Measurements from ENCODE around the gene CHMP4A. TPM values are rescaled to one million over a fixed set of nuclear protein-coding genes. Genes with fewer than 3 reads are reported as not detected.

CHMP4A gene
- total and polyA plus RNA-seq, 2 of the 13 experiments (the other 11 are each of a cell fraction or from before 2014, with no cell fraction given), result 83.6 to 113 TPM

GRCh38 chr14:24232645-24233537 lies 19.6 kb upstream of the CHMP4A start, which contains the start of gene GMPR2 (continued):
- TF ChIP-seq, protein P1, sequence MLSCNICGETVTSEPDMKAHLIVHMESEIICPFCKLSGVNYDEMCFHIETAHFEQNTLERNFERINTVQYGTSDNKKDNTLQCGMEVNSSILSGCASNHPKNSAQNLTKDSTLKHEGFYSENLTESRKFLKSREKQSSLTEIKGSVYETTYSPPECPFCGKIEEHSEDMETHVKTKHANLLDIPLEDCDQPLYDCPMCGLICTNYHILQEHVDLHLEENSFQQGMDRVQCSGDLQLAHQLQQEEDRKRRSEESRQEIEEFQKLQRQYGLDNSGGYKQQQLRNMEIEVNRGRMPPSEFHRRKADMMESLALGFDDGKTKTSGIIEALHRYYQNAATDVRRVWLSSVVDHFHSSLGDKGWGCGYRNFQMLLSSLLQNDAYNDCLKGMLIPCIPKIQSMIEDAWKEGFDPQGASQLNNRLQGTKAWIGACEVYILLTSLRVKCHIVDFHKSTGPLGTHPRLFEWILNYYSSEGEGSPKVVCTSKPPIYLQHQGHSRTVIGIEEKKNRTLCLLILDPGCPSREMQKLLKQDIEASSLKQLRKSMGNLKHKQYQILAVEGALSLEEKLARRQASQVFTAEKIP (CRISPR knock-in tag; IDR thresholded peaks at IDR 0.05; ENCODE audit: borderline replicate concordance), result no peak
- peak; percentile 41; the same call in 1 of the 2 replicates for TF ChIP-seq SMAD3 (CRISPR knock-in tag; IDR thresholded peaks at IDR 0.05)
- peak; percentile 21 for TF ChIP-seq TSC22D2 (CRISPR knock-in tag; IDR thresholded peaks at IDR 0.05; ENCODE audit: borderline replicate concordance)
- peak; percentile 94 for TF ChIP-seq KAT8 (CRISPR knock-in tag; IDR thresholded peaks at IDR 0.05)
- peak; percentile 17; the same call in 1 of the 2 replicates for TF ChIP-seq TBX2 (CRISPR knock-in tag; IDR thresholded peaks at IDR 0.05; ENCODE audit: borderline replicate concordance)
- peak; percentile 66 for TF ChIP-seq HOXA3 (CRISPR knock-in tag; IDR thresholded peaks at IDR 0.05)
- TF ChIP-seq SNAPC4 (CRISPR knock-in tag; IDR thresholded peaks at IDR 0.05), result no peak; the same call in none of the 2 replicates
- TF ChIP-seq PCBP1 (IDR thresholded peaks at IDR 0.05; ENCODE audit: borderline replicate concordance, low read depth, low read length), result no peak
- TF ChIP-seq TCF12 (IDR thresholded peaks at IDR 0.05), result no peak
- peak; percentile 80; the same call in 1 of the 2 replicates for TF ChIP-seq TCF12 (CRISPR knock-in tag; IDR thresholded peaks at IDR 0.05)
- no peak for TF ChIP-seq ZSCAN31 (CRISPR knock-in tag; IDR thresholded peaks at IDR 0.05; ENCODE audit: low read depth)
- TF ChIP-seq KLF13 (CRISPR knock-in tag; IDR thresholded peaks at IDR 0.05), result peak; percentile 17; the same call in 1 of the 2 replicates
- TF ChIP-seq RERE (CRISPR knock-in tag; IDR thresholded peaks at IDR 0.05; ENCODE audit: low read depth), result peak; percentile 10; the same call in 1 of the 2 replicates
- no peak for TF ChIP-seq JUND (CRISPR knock-in tag; IDR thresholded peaks at IDR 0.05)
- TF ChIP-seq ZNF256 (CRISPR knock-in tag; conservative IDR thresholded peaks at IDR 0.05), result peak; percentile 79; the same call in 1 of the 2 replicates
- TF ChIP-seq EEA1 (CRISPR knock-in tag; IDR thresholded peaks at IDR 0.05; ENCODE audit: borderline replicate concordance), result peak; percentile 33; the same call in 1 of the 2 replicates

All from HepG2 (cell line).